ENCODE measurements around the gene FGD6.

GRCh38 chr12:95147866-95148265, 69.4 kb downstream of the FGD6 start:
- TF ChIP-seq CTCF (IDR thresholded peaks at IDR 0.05; ENCODE audit: poor library complexity) (no peak), EZH2 (IDR thresholded peaks at IDR 0.05; ENCODE audit: borderline replicate concordance) (no peak)
